Lung (tissue), 12 donors: ENCODE results near the gene HOXC5. TPM values are rescaled to one million over a fixed set of nuclear protein-coding genes. Genes with fewer than 3 reads are reported as not detected.

Experiments
- ATAC-seq: fragments of 200-7000 bp; cut with Tn5 transposase; one replicate; pipeline ENCODE4 v1.9.1; 2020; ENCODE audit warnings: moderate number of reproducible peaks; ENCODE audit not compliant: insufficient read depth, low FRiP score
- DNase-seq, 3 donors: peaks; one replicate each; pipeline ENCODE4 v3.0.0-alpha.2; 2013 to 2017
- H3K27ac ChIP-seq, 2 donors: one replicate each; pipeline ENCODE4 v1.5.1; 2013; ENCODE audit warnings: mild to moderate bottlenecking in 2 of 2, moderate library complexity in 2 of 2, control low read depth in 1 of 2, inconsistent platforms in 1 of 2, low read depth in 1 of 2, low read length in 1 of 2
- H3K27me3 ChIP-seq, 3 donors: one replicate each; pipeline ENCODE4 v1.5.1; 2013; ENCODE audit warnings: low read length in 2 of 3; ENCODE audit not compliant: control insufficient read depth in 3 of 3, insufficient read depth in 3 of 3
- H3K36me3 ChIP-seq, 4 donors: one replicate each; pipeline ENCODE4 v1.5.1; 2013; ENCODE audit warnings: low read length in 4 of 4, mild to moderate bottlenecking in 1 of 4, moderate library complexity in 1 of 4; ENCODE audit not compliant: control insufficient read depth in 4 of 4, insufficient read depth in 4 of 4
- H3K4me1 ChIP-seq, 5 donors: one replicate each; pipeline ENCODE4 v1.5.1; 2013; ENCODE audit warnings: low read length in 5 of 5, mild to moderate bottlenecking in 2 of 5, moderate library complexity in 1 of 5; ENCODE audit not compliant: control insufficient read depth in 5 of 5, insufficient read depth in 5 of 5
- H3K4me3 ChIP-seq: one replicate; pipeline ENCODE4 v1.5.1; 2013; ENCODE audit warnings: mild to moderate bottlenecking, control low read depth, moderate library complexity
- H3K9ac ChIP-seq, 2 donors: one replicate each; pipeline ENCODE4 v1.5.1; 2013; ENCODE audit warnings: low read length in 2 of 2, control low read depth in 1 of 2; ENCODE audit not compliant: insufficient read depth in 1 of 2
- H3K9me3 ChIP-seq, 4 donors: one replicate each; pipeline ENCODE4 v1.5.1; 2013; ENCODE audit warnings: low read length in 3 of 4, mild to moderate bottlenecking in 1 of 4, moderate library complexity in 1 of 4; ENCODE audit not compliant: control insufficient read depth in 4 of 4, insufficient read depth in 3 of 4
- WGBS, 2 donors: extraction: QIAGEN DNeasy Blood & Tissue Kit; methylation state at CpG; one replicate each; pipeline ENCODE4 v1.1.7; 2013; 5-methylcytosine and 5-hydroxymethylcytosine counted together
- polyA plus RNA-seq, 2 donors: library from polyadenylated mRNA; stranded (reverse); fragments of 200-250 nt; gene quantifications; one replicate each; pipeline ENCODE4 v1.2.1, GENCODE V29; 2013
- total RNA-seq, 2 donors: library from RNA; depleted of rRNA in 1 of 2; stranded (reverse); fragments of >200 nt in 1 of 2; gene quantifications; one replicate each; pipeline ENCODE4 v1.2.1, GENCODE V29; 2014 to 2021
- TF ChIP-seq, protein P1 (sequence below): IDR thresholded peaks from 2 replicates; pipeline ENCODE4 v1.5.1; 2012; ENCODE audit warnings: mild to moderate bottlenecking; ENCODE audit errors: control extremely low read depth, extremely low read depth
- donor health status: control.
- donor health status: control.
- donor health status: Bipolar disorder and iron deficiency.
- donor health status: healthy.
- donor health status: DM: yes; HTN: yes; CAD: no.

Gene HOXC5
- total and polyA plus RNA-seq, 4 donors, result 0.08 to 0.26 (median 0.17) TPM

DNA sequence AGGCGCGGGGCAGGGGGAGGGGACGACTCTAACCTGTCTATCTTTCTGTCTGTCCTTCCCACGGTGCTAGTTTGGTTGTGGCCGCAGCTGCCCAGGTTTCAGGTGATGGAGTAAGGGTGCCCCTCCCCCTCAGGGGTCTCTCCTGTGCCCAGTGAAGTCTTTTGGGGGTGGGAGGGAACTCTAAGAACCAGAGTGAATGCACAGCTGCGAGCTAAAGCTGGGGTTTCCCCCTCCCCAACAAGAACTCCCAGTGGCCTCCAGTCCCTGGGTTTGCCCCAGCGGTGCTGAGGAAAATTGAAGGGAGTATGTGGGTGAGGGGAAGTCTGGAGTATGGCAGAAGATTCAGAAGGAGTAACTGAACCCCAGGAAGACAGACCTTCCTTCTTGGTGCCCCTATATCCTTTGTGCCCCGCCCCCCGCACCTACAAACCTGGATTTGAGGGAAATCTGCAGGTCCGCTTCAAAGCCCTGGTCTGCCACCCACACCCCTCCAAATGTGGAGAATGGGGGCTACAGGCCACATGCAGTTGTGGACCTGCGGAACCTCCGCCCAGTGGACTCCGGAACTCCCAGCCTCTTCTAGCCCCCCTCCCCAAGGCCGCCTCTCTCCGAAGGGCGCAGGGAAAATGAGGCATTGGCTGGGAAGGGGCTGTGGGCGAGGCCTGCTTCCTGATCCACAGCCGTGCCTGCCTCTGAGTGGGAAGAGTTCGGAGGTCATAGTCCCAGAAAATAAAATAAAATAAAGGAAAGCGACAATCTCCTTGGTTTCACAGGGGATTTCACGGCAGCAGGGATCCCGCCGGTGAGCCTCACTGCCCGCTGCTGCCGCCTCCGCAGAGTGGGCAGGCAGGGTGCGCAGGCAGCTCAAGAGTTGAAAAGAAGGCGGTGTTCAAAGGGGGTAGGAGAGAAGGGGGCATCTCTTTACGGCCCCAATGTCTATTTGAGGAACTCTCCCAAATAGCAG is 36.3 kb upstream of the HOXC5 start:
- WGBS, 2 donors, result 26 to 41% methylated on average over 29 of the region's 29 CpGs
- H3K4me3 ChIP-seq, result peak overlapping the region; percentile 26
- H3K36me3 ChIP-seq, result no peaks in the 10 kb centered on the region
- DNase-seq, result no peak
- peaks cover 0 to 99% (median 80%) of the 10 kb centered on the region in 3 donors for H3K27me3 ChIP-seq
- peaks cover 0 to 8% (median 0%) of the 10 kb centered on the region in 4 donors for H3K9me3 ChIP-seq
- TF ChIP-seq, protein P1, sequence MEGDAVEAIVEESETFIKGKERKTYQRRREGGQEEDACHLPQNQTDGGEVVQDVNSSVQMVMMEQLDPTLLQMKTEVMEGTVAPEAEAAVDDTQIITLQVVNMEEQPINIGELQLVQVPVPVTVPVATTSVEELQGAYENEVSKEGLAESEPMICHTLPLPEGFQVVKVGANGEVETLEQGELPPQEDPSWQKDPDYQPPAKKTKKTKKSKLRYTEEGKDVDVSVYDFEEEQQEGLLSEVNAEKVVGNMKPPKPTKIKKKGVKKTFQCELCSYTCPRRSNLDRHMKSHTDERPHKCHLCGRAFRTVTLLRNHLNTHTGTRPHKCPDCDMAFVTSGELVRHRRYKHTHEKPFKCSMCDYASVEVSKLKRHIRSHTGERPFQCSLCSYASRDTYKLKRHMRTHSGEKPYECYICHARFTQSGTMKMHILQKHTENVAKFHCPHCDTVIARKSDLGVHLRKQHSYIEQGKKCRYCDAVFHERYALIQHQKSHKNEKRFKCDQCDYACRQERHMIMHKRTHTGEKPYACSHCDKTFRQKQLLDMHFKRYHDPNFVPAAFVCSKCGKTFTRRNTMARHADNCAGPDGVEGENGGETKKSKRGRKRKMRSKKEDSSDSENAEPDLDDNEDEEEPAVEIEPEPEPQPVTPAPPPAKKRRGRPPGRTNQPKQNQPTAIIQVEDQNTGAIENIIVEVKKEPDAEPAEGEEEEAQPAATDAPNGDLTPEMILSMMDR, result no peak
- H3K4me1 ChIP-seq, result peaks cover 0 to 24% (median 0%) of the 10 kb centered on the region in 5 donors
- no peak for ATAC-seq
- H3K9ac ChIP-seq, result no peak overlapping the region
- no peak overlapping the region for H3K27ac ChIP-seq

DNA sequence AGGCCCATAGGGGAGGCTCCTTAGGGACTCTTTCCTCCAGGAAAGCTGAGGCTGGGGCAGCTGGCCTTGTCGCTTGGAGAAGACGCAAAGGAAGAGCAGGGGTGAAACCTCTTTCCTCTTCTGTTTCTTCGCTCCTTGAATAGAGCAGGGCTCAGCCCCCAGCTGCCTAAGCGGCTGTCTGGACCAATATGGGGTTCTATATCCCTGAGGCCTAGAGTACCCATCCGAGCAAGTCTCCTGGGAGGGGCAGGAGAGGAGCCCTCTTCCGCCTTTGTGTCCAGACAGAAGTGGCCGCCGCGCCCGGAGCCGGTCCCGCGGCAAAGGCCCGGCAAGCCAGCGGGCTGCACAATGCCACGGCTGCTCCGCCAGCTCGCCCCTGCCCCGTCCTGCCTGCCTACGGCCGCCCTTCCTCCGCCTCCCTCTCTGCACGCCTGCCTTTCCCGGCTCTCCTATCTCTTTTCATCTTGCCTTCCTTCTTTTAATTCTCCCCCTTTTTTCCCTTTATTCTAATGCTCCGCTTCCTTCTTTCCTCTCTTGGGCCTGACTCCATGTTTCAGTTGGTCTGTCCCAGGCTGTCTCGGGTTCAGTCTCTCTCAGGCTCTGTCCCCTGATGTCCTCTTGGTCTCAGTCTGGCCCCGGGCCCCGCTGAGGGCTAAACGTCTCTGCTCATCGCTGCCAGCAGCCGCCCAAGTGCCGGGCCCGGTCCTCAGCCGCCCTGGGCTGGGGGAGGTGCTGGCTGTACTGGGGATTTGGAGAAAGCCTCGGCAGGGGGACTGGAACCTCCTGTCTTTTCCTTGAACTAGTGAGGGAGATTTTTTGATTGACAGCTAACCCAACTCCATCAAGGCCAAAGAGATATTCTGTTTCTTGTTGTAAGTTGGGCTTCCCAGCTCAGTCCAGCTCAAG is 35.4 kb upstream of the HOXC5 start:
- WGBS, 2 donors, result 12 to 16% methylated on average over 35 of the region's 35 CpGs
- Histone ChIP-seq H3K27me3 (peaks cover 0 to 98% (median 76%) of the 10 kb centered on the region in 3 donors), H3K9ac (no peak overlapping the region), H3K4me3 (no peak overlapping the region), H3K36me3 (no peaks in the 10 kb centered on the region), H3K4me1 (peaks cover 0 to 24% (median 0%) of the 10 kb centered on the region in 5 donors), H3K9me3 (peaks cover 0 to 8% (median 0%) of the 10 kb centered on the region in 4 donors), H3K27ac (no peak overlapping the region)
- ATAC-seq, result no peak
- TF ChIP-seq, protein P1, result no peak
- DNase-seq, result no peak

DNA sequence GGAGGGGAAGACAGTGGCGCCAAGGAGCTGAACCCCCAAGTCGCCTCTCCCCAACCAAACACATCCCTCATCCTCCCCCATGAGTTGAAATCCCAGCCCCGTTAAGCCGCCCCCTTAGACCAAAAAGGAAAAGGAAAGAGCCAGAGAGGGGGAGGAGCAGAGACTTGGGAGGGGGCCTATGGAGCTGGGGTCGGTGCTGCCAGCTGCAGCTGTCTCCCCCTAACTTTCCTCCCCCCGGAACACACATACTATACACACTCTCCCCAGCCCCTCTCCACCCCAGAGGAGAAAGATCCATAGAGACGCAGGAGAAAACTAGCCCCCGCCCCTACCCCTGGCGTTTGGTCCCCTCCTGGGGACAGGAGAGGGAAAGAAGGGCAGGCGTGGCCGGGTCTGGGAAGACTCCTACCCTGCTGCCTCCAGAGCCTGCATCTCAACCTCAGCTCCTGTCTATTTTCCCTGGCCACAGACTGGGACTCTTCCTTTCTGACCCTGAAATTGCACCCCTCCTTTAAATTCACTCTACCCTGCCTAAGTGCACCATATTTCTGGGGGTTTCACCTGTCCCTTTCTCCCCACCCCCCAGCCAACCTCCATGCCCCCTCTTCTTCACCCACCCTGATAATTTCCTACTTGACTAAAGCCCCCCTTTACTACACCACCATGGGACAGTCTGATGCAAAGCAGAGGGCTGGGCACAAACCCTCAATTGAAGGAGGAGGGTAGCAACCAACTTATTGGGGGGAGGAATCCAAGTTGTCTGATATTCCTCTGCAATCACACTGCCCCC is 34.5 kb upstream of the HOXC5 start:
- TF ChIP-seq, protein P1, result no peak
- no peak for DNase-seq
- Histone ChIP-seq H3K4me1 (peaks cover 0 to 24% (median 0%) of the 10 kb centered on the region in 5 donors), H3K27me3 (peaks cover 3 to 98% (median 77%) of the 10 kb centered on the region in 3 donors), H3K27ac (no peak overlapping the region), H3K36me3 (no peaks in the 10 kb centered on the region), H3K9ac (no peak overlapping the region), H3K4me3 (no peak overlapping the region), H3K9me3 (peaks cover 0 to 6% (median 0%) of the 10 kb centered on the region in 4 donors)
- 11 to 15% methylated on average over 11 of the region's 11 CpGs for WGBS, 2 donors
- ATAC-seq, result no peak
